Caco-2 (cell line): Measurements from ENCODE around the gene TNS1. TPM values are rescaled to one million over a fixed set of nuclear protein-coding genes. Genes with fewer than 3 reads are reported as not detected.

ENCODE experiments used
- BruUV-seq: library from RNA; stranded (reverse); fragments of 400-500 nt; replicated peaks from 2 replicates; lab custom pipeline; 2021; lab: Mats Ljungman, UMichigan
- CTCF ChIA-PET: fragments of 300-600 bp; sonication (Branson Sonifier 250); formaldehyde crosslinking; loops from one replicate; lab custom pipeline; 2022; ENCODE audit warnings: antibody characterized with exemption; lab: Charles Lee
- POLR2A ChIA-PET: fragments of 300-600 bp; sonication (Branson Sonifier 250); formaldehyde crosslinking; loops from one replicate; lab custom pipeline; 2022; ENCODE audit warnings: antibody characterized with exemption; lab: Charles Lee
- DNase-seq, 2 experiments: peaks; one replicate each; pipeline versions ENCODE4 v3.0.0 to v3.0.0-alpha.2; 2020 to 2022
- H3K27me3 ChIP-seq: replicated peaks from 2 replicates; pipeline ENCODE4 v1.6.0; 2011; ENCODE audit warnings: low read length; ENCODE audit not compliant: control insufficient read depth, insufficient read depth
- H3K36me3 ChIP-seq: 2 replicates; pipeline ENCODE4 v1.5.1; 2011; ENCODE audit warnings: low read length; ENCODE audit not compliant: control insufficient read depth, insufficient read depth
- H3K4me1 ChIP-seq: fragments of 250-450 bp; sonication (Bioruptor Pico); 2 replicates; pipeline ENCODE4 v1.5.1; 2020; ENCODE audit warnings: mild to moderate bottlenecking
- H3K4me3 ChIP-seq: 2 replicates; pipeline ENCODE4 v1.5.1; 2011; ENCODE audit warnings: low read depth, mild to moderate bottlenecking, control low read depth, low read length
- H3K9me3 ChIP-seq: fragments of 250-450 bp; sonication (Bioruptor Pico); 2 replicates; pipeline ENCODE4 v1.5.1; 2020; ENCODE audit warnings: mild to moderate bottlenecking, moderate library complexity
- H3K27ac Mint-ChIP-seq: one replicate; pipeline ENCODE4 v1.8.0; 2022; ENCODE audit warnings: mixed read lengths; ENCODE audit not compliant: unreplicated experiment
- H3K27me3 Mint-ChIP-seq: one replicate; pipeline ENCODE4 v1.8.0; 2022; ENCODE audit warnings: mixed read lengths; ENCODE audit not compliant: insufficient read depth, unreplicated experiment
- H3K36me3 Mint-ChIP-seq: one replicate; pipeline ENCODE4 v1.8.0; 2022; ENCODE audit warnings: mild to moderate bottlenecking, mixed read lengths; ENCODE audit not compliant: insufficient read depth, unreplicated experiment
- H3K4me1 Mint-ChIP-seq: one replicate; pipeline ENCODE4 v1.8.0; 2022; ENCODE audit warnings: low read depth, mixed read lengths; ENCODE audit not compliant: unreplicated experiment
- H3K4me3 Mint-ChIP-seq: one replicate; pipeline ENCODE4 v1.8.0; 2022; ENCODE audit warnings: mild to moderate bottlenecking, moderate library complexity, mixed read lengths; ENCODE audit not compliant: unreplicated experiment
- H3K9me3 Mint-ChIP-seq: one replicate; pipeline ENCODE4 v1.8.0; 2022; ENCODE audit warnings: mixed read lengths; ENCODE audit not compliant: unreplicated experiment
- intact Hi-C: fragments of 100-400 bp; cut with micrococcal nuclease; formaldehyde crosslinking; loops from one replicate; pipeline ENCODE4 v1.10.0; 2022; ENCODE audit not compliant: unreplicated experiment
- total RNA-seq: library from RNA; stranded (reverse); gene quantifications from 2 replicates; pipeline ENCODE4 v1.2.3, GENCODE V29; 2022
- TF ChIP-seq, protein P1 (sequence below), 2 experiments: fragments of 200-600 bp in 1 of 2; IDR thresholded peaks; 1 replicate in 1 of 2; 2 replicates in 1 of 2; pipeline versions ENCODE4 v1.5.1 to v1.8.0; 2011 to 2022; ENCODE audit warnings: antibody characterized with exemption in 1 of 2, control low read depth in 1 of 2, inconsistent platforms in 1 of 2, low read depth in 1 of 2, low read length in 1 of 2, mild to moderate bottlenecking in 1 of 2, moderate library complexity in 1 of 2; ENCODE audit not compliant: insufficient read depth in 1 of 2, severe bottlenecking in 1 of 2, unreplicated experiment in 1 of 2

The TNS1 gene
- total RNA-seq, 1 experiment from 2014 or later: 16.1 TPM

DNA sequence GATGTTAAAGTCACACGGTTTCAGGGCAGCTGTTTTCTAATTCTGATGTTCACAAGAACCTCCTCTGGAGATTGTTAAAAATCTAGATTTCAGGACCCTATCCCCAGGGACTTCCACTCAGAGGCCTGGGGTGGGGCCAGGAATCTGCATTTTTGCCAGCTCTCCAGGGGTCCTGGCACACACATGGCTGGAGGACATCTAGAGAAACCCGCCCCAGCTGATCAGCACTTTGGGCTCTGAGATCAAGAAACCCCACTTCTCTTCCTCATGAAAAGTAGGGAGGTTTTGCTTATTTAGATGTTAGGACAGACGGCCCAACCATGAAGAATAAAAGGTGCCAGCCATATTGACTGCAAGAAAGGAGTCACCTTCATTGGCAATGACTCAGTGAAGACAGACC lies 148.8 kb downstream of the TNS1 start:
- POLR2A ChIA-PET: no interaction called here
- no peak overlapping the region for H3K4me3 Mint-ChIP-seq
- intact Hi-C loops: no loop called here
- Histone ChIP-seq H3K4me1 (peaks cover 14% of the 10 kb centered on the region), H3K36me3 (no peaks in the 10 kb centered on the region), H3K9me3 (no peaks in the 10 kb centered on the region), H3K4me3 (no peak overlapping the region), H3K27me3 (no peaks in the 10 kb centered on the region)
- H3K27ac Mint-ChIP-seq: no peak overlapping the region
- H3K9me3 Mint-ChIP-seq: no peaks in the 10 kb centered on the region
- CTCF ChIA-PET: no interaction called here
- H3K4me1 Mint-ChIP-seq: peaks cover 22% of the 10 kb centered on the region
- no peaks in the 10 kb centered on the region for H3K27me3 Mint-ChIP-seq
- TF ChIP-seq, protein P1, sequence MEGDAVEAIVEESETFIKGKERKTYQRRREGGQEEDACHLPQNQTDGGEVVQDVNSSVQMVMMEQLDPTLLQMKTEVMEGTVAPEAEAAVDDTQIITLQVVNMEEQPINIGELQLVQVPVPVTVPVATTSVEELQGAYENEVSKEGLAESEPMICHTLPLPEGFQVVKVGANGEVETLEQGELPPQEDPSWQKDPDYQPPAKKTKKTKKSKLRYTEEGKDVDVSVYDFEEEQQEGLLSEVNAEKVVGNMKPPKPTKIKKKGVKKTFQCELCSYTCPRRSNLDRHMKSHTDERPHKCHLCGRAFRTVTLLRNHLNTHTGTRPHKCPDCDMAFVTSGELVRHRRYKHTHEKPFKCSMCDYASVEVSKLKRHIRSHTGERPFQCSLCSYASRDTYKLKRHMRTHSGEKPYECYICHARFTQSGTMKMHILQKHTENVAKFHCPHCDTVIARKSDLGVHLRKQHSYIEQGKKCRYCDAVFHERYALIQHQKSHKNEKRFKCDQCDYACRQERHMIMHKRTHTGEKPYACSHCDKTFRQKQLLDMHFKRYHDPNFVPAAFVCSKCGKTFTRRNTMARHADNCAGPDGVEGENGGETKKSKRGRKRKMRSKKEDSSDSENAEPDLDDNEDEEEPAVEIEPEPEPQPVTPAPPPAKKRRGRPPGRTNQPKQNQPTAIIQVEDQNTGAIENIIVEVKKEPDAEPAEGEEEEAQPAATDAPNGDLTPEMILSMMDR (IDR thresholded peaks at IDR 0.05; ENCODE audit: insufficient read depth in 1 of 2, low read depth in 1 of 2, low read length in 1 of 2, severe bottlenecking in 1 of 2, unreplicated experiment in 1 of 2): no peak
- DNase-seq: no peak
- BruUV-seq: no TSS peak
- no peaks in the 10 kb centered on the region for H3K36me3 Mint-ChIP-seq

DNA sequence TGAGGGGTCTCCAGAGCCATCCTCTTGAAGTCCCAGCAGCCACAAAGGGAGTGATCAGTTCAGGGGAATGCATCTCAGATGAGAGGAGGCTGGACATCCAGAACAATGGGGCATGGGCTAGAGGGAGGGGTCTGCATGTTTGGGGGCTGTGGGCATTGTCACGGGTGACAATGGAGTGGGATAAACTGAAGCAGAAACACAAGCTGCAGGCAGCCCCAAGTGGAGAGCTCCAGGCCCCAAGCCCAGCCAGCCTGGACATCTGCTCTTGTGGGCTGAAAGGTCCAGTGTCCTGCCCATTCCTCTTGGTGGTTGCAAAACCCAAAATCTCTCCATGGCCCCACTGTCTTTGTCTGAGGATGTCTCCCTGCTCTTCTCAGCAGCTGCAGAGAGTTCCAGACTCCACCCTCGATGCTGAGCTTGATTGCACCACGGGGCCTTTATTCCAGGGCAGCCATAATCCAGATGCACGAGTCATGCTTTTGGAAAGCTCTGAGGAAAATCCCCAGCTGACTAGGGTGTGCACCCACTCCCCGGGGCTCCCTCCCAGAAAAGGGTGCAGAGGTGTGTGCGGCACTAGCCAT lies 149.4 kb downstream of the TNS1 start:
- H3K27me3 ChIP-seq: no peaks in the 10 kb centered on the region
- H3K4me1 ChIP-seq: peaks cover 14% of the 10 kb centered on the region
- H3K4me3 ChIP-seq: no peak overlapping the region
- intact Hi-C loops: no loop called here
- CTCF ChIA-PET: no interaction called here
- no peaks in the 10 kb centered on the region for H3K36me3 Mint-ChIP-seq
- no peak overlapping the region for H3K27ac Mint-ChIP-seq
- H3K4me1 Mint-ChIP-seq: peaks cover 22% of the 10 kb centered on the region
- H3K4me3 Mint-ChIP-seq: no peak overlapping the region
- H3K27me3 Mint-ChIP-seq: no peaks in the 10 kb centered on the region
- no peaks in the 10 kb centered on the region for H3K36me3 ChIP-seq
- BruUV-seq: no TSS peak
- TF ChIP-seq, protein P1 (IDR thresholded peaks at IDR 0.05; ENCODE audit: insufficient read depth in 1 of 2, low read depth in 1 of 2, low read length in 1 of 2, severe bottlenecking in 1 of 2, unreplicated experiment in 1 of 2): no peak
- no peaks in the 10 kb centered on the region for H3K9me3 ChIP-seq
- H3K9me3 Mint-ChIP-seq: no peaks in the 10 kb centered on the region
- DNase-seq: no peak
- POLR2A ChIA-PET: no interaction called here

DNA sequence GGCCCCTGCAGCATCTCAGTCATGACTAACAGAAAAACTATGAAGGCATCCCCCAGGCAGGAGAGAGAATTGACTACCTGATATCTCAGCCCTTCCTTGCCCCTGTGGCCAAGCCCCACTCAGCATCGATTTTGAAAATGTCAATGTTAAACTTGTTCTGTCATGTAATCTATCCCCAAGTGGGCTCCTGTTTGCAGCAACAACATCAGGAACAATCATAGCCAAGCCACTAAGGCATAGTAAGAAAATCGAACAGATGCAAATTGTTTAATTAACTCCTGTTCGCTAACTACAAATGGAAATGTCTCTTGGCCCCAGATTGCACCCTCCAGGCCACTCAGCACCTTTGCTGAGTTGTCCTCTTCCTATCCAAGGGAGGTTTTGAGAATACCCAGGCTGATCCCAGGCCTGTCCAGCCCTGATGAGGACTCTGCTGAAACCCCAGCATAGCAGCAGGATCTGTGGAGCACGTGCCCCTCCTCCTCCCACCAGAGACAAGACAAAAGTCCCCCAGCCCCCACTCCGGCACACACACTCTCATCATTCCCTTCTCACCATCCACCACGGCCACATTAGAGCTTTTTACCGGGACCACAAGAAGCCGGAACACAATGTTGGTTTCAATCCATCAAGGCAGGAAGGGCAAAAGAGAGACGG lies 150.1 kb downstream of the TNS1 start:
- no peak overlapping the region for H3K4me3 Mint-ChIP-seq
- H3K9me3 Mint-ChIP-seq: no peaks in the 10 kb centered on the region
- Histone ChIP-seq H3K27me3 (no peaks in the 10 kb centered on the region), H3K36me3 (no peaks in the 10 kb centered on the region), H3K4me1 (peaks cover 14% of the 10 kb centered on the region), H3K4me3 (no peak overlapping the region), H3K9me3 (no peaks in the 10 kb centered on the region)
- intact Hi-C loops: no loop called here
- H3K36me3 Mint-ChIP-seq: no peaks in the 10 kb centered on the region
- H3K4me1 Mint-ChIP-seq: peaks cover 22% of the 10 kb centered on the region
- no peak for DNase-seq
- H3K27me3 Mint-ChIP-seq: no peaks in the 10 kb centered on the region
- no peak overlapping the region for H3K27ac Mint-ChIP-seq
- ChIA-PET POLR2A (no interaction called here), CTCF (no interaction called here)
- BruUV-seq: no TSS peak
- TF ChIP-seq, protein P1 (IDR thresholded peaks at IDR 0.05; ENCODE audit: insufficient read depth in 1 of 2, low read depth in 1 of 2, low read length in 1 of 2, severe bottlenecking in 1 of 2, unreplicated experiment in 1 of 2): no peak
